HCT116 (cell line): ENCODE measurements around the gene CSDE1. TPM values are rescaled to one million over a fixed set of nuclear protein-coding genes. Genes with fewer than 3 reads are reported as not detected.

Experiments used
- ATAC-seq: fragments of 200-7000 bp; cut with Tn5 transposase; 2 replicates; pipeline ENCODE4 v1.9.1; 2020; ENCODE audit warnings: mild to moderate bottlenecking, moderate library complexity
- BruUV-seq: library from RNA; stranded (reverse); fragments of 400-500 nt; replicated peaks from 2 replicates; lab custom pipeline; 2021; lab: Mats Ljungman, UMichigan
- CTCF ChIA-PET: fragments of 300-600 bp; sonication (Branson Sonifier 250); formaldehyde crosslinking; loops from one replicate; lab custom pipeline; 2021; ENCODE audit warnings: antibody characterized with exemption; lab: Charles Lee
- POLR2A ChIA-PET: fragments of 300-600, 350-600 bp; sonication (Branson Sonifier 250); formaldehyde crosslinking; loops from one replicate; lab custom pipeline; 2021; ENCODE audit warnings: antibody characterized with exemption; lab: Charles Lee
- RAD21 ChIA-PET, 2 experiments: fragments of 300-600 bp; sonication (Branson Sonifier 250); formaldehyde crosslinking; loops; one replicate each; lab custom pipeline; 2023; ENCODE audit warnings: low total read pairs in 2 of 2; ENCODE audit not compliant: uncharacterized antibody in 2 of 2, unreplicated experiment in 2 of 2, low non-redundant PET in 1 of 2; lab: Charles Lee
- DNase-seq: peaks from one replicate; pipeline ENCODE4 v3.0.0-alpha.2; 2010; ENCODE audit warnings: low read depth, low spot score
- H2AFZ ChIP-seq: fragments of 200-600 bp; shearing (Covaris generic), sonication (generic); 2 replicates; pipeline ENCODE4 v1.6.1; 2017; ENCODE audit warnings: low read depth, mixed run types, mixed read lengths, antibody characterized with exemption, low read length; ENCODE audit not compliant: poor library complexity, severe bottlenecking
- H3K27ac ChIP-seq: 2 replicates; pipeline ENCODE4 v1.5.1; 2012; ENCODE audit warnings: low read depth, low read length
- H3K27me3 ChIP-seq: fragments of 200-600 bp; sonication (generic); 2 replicates; pipeline ENCODE4 v1.6.1; 2016; ENCODE audit warnings: mixed run types, low read length, mixed read lengths; ENCODE audit not compliant: insufficient read depth
- H3K36me3 ChIP-seq, 2 experiments: fragments of 200-500 bp in 1 of 2; fragments of 200-600 bp in 1 of 2; sonication (Bioruptor generic) in 1 of 2; sonication (generic) in 1 of 2; 2 replicates each; pipeline versions ENCODE4 v1.5.1 to v1.6.1; 2014 to 2016; ENCODE audit warnings: low read length in 2 of 2, inconsistent platforms in 1 of 2, mixed read lengths in 1 of 2, mixed run types in 1 of 2; ENCODE audit not compliant: insufficient read depth in 2 of 2, control insufficient read depth in 1 of 2
- H3K4me1 ChIP-seq, 2 experiments: fragments of 200-600 bp in 1 of 2; sonication (generic) in 1 of 2; 2 replicates each; pipeline versions ENCODE4 v1.5.1 to v1.6.1; 2012 to 2017; ENCODE audit warnings: low read length in 2 of 2, inconsistent platforms in 1 of 2, mild to moderate bottlenecking in 1 of 2, mixed read lengths in 1 of 2, mixed run types in 1 of 2, moderate library complexity in 1 of 2; ENCODE audit not compliant: insufficient read depth in 2 of 2, control insufficient read depth in 1 of 2
- H3K4me2 ChIP-seq: fragments of 200-600 bp; sonication (generic); 2 replicates; pipeline ENCODE4 v1.6.1; 2017; ENCODE audit warnings: mixed run types, low read length, mixed read lengths
- H3K4me3 ChIP-seq, 2 experiments: fragments of 200-600 bp in 1 of 2; sonication (generic) in 1 of 2; replicated peaks in 1 of 2; 2 replicates each; pipeline ENCODE4 v1.5.1; 2011 to 2016; ENCODE audit warnings: low read length in 2 of 2, control low read depth in 1 of 2, low read depth in 1 of 2, mild to moderate bottlenecking in 1 of 2, mixed read lengths in 1 of 2, mixed run types in 1 of 2
- H3K79me2 ChIP-seq: fragments of 200-600 bp; sonication (generic); 2 replicates; pipeline ENCODE4 v1.6.1; 2017; ENCODE audit warnings: mild to moderate bottlenecking, mixed run types, low read length, moderate library complexity, mixed read lengths; ENCODE audit not compliant: insufficient read depth
- H3K9ac ChIP-seq: fragments of 200-600 bp; sonication (generic); 2 replicates; pipeline ENCODE4 v1.6.1; 2016; ENCODE audit warnings: low read length, mixed read lengths
- H3K9me2 ChIP-seq: fragments of 200-600 bp; sonication (generic), shearing (Covaris generic); 2 replicates; pipeline ENCODE4 v1.6.1; 2017; ENCODE audit warnings: mixed run types, mild to moderate bottlenecking, moderate library complexity; ENCODE audit not compliant: insufficient read depth
- H3K9me3 ChIP-seq, 2 experiments: fragments of 200-500 bp in 1 of 2; fragments of 200-600 bp in 1 of 2; sonication (Bioruptor generic) in 1 of 2; sonication (generic) in 1 of 2; 2 replicates each; pipeline ENCODE4 v1.6.1; 2014 to 2017; ENCODE audit warnings: low read length in 2 of 2, mixed read lengths in 2 of 2, inconsistent platforms in 1 of 2, low read depth in 1 of 2, mild to moderate bottlenecking in 1 of 2, mixed run types in 1 of 2, moderate library complexity in 1 of 2; ENCODE audit not compliant: control insufficient read depth in 1 of 2, insufficient read depth in 1 of 2
- H4K20me1 ChIP-seq: fragments of 200-600 bp; sonication (generic), shearing (Covaris generic); 2 replicates; pipeline ENCODE4 v1.6.1; 2017; ENCODE audit warnings: mixed run types, mild to moderate bottlenecking, moderate library complexity; ENCODE audit not compliant: insufficient read depth
- CBX3 ChIP-seq: IDR thresholded peaks from 2 replicates; pipeline ENCODE4 v1.6.1; 2012; ENCODE audit warnings: low read depth
- EGR1 ChIP-seq: IDR thresholded peaks from 2 replicates; pipeline ENCODE4 v1.6.1; 2012; ENCODE audit warnings: low read depth
- FOSL1 ChIP-seq: IDR thresholded peaks from 2 replicates; pipeline ENCODE4 v1.6.1; 2012; ENCODE audit warnings: low read depth
- POLR2A ChIP-seq: IDR thresholded peaks from 2 replicates; pipeline ENCODE4 v1.7.0; 2011; ENCODE audit warnings: borderline replicate concordance; ENCODE audit not compliant: insufficient read depth, insufficient read length; ENCODE audit errors: extremely low read depth
- ZFX ChIP-seq: fragments of 450-650 bp; IDR thresholded peaks from 2 replicates; pipeline ENCODE4 v1.6.1; 2017
- intact Hi-C: fragments of 100-400 bp; cut with micrococcal nuclease; formaldehyde crosslinking; loops from 2 replicates; pipeline ENCODE4 v1.10.0; 2022
- total RNA-seq: library from RNA; stranded (reverse); gene quantifications from one replicate; pipeline ENCODE4 v1.2.1, GENCODE V29; 2021; ENCODE audit not compliant: unreplicated experiment

Gene CSDE1
- total RNA-seq, 1 experiment from 2014 or later: 515 TPM

GRCh38 chr1:114677691-114678090, 80.1 kb downstream of the CSDE1 start:
- Histone ChIP-seq H2AFZ (no peak overlapping the region), H3K27ac (no peak overlapping the region), H3K4me2 (no peak overlapping the region), H3K27me3 (peaks cover 9% of the 10 kb centered on the region; the same call in 1 of the 2 replicates), H3K79me2 (no peaks in the 10 kb centered on the region), H3K4me3 (no peak overlapping the region), H3K9me3 (no peaks in the 10 kb centered on the region), H3K9me2 (no peaks in the 10 kb centered on the region), H3K4me1 (no peaks in the 10 kb centered on the region), H4K20me1 (no peaks in the 10 kb centered on the region), H3K9ac (no peak overlapping the region), H3K36me3 (no peaks in the 10 kb centered on the region)
- BruUV-seq: no TSS peak
- DNase-seq: no peak
- POLR2A ChIA-PET: interaction anchor here (1.0 kb wide), 1 partner anchor 9 kb away, joined by 3 read pairs; no protein-coding TSS in a partner anchor
- no peak for ATAC-seq
- TF ChIP-seq ZFX (no peak), FOSL1 (no peak)
- intact Hi-C loops: loop anchor here (10.0 kb wide), 1 partner anchor 277 kb away; no protein-coding TSS in a partner anchor
- RAD21 ChIA-PET: no interaction called here
- CTCF ChIA-PET: no interaction called here

- no peaks in the 10 kb centered on the region for H3K9me3 ChIP-seq
- RAD21 ChIA-PET: no interaction called here
- no peak overlapping the region for H3K9ac ChIP-seq
- no peaks in the 10 kb centered on the region for H3K9me2 ChIP-seq
- no peaks in the 10 kb centered on the region for H3K36me3 ChIP-seq
- intact Hi-C loops: loop anchor here (10.0 kb wide), 1 partner anchor 279 kb away; no protein-coding TSS in a partner anchor
- no peak overlapping the region for H3K27ac ChIP-seq
- no peaks in the 10 kb centered on the region for H4K20me1 ChIP-seq
- CTCF ChIA-PET: no interaction called here
- ATAC-seq (no peak), DNase-seq (no peak)
- H3K27me3 ChIP-seq: peaks cover 9% of the 10 kb centered on the region; the same call in 1 of the 2 replicates
- no peak overlapping the region for H3K4me3 ChIP-seq
- BruUV-seq: no TSS peak
- TF ChIP-seq CBX3 (no peak), POLR2A (no peak), EGR1 (no peak)
- no peaks in the 10 kb centered on the region for H3K79me2 ChIP-seq
- peaks cover 2 to 3% of the 10 kb centered on the region in 2 experiments; a peak in 2 of 4 replicates for H3K4me1 ChIP-seq
- POLR2A ChIA-PET: no interaction called here
- H2AFZ ChIP-seq: no peak overlapping the region
- no peak overlapping the region for H3K4me2 ChIP-seq
Observed at GRCh38 chr1:114676115-114676514, 81.7 kb downstream of the CSDE1 start.
